Lung (tissue), 12 donors: Measurements from ENCODE around the gene ATP11A. TPM values are rescaled to one million over a fixed set of nuclear protein-coding genes. Genes with fewer than 3 reads are reported as not detected.

Experiments
- ATAC-seq: fragments of 200-7000 bp; cut with Tn5 transposase; one replicate; pipeline ENCODE4 v1.9.1; 2020; ENCODE audit warnings: moderate number of reproducible peaks; ENCODE audit not compliant: insufficient read depth, low FRiP score
- DNase-seq, 3 donors: peaks; one replicate each; pipeline ENCODE4 v3.0.0-alpha.2; 2013 to 2017
- H3K27ac ChIP-seq, 2 donors: one replicate each; pipeline ENCODE4 v1.5.1; 2013; ENCODE audit warnings: mild to moderate bottlenecking in 2 of 2, moderate library complexity in 2 of 2, control low read depth in 1 of 2, inconsistent platforms in 1 of 2, low read depth in 1 of 2, low read length in 1 of 2
- H3K27me3 ChIP-seq, 3 donors: one replicate each; pipeline ENCODE4 v1.5.1; 2013; ENCODE audit warnings: low read length in 2 of 3; ENCODE audit not compliant: control insufficient read depth in 3 of 3, insufficient read depth in 3 of 3
- H3K36me3 ChIP-seq, 4 donors: one replicate each; pipeline ENCODE4 v1.5.1; 2013; ENCODE audit warnings: low read length in 4 of 4, mild to moderate bottlenecking in 1 of 4, moderate library complexity in 1 of 4; ENCODE audit not compliant: control insufficient read depth in 4 of 4, insufficient read depth in 4 of 4
- H3K4me1 ChIP-seq, 5 donors: one replicate each; pipeline ENCODE4 v1.5.1; 2013; ENCODE audit warnings: low read length in 5 of 5, mild to moderate bottlenecking in 2 of 5, moderate library complexity in 1 of 5; ENCODE audit not compliant: control insufficient read depth in 5 of 5, insufficient read depth in 5 of 5
- H3K4me3 ChIP-seq: one replicate; pipeline ENCODE4 v1.5.1; 2013; ENCODE audit warnings: mild to moderate bottlenecking, control low read depth, moderate library complexity
- H3K9ac ChIP-seq, 2 donors: one replicate each; pipeline ENCODE4 v1.5.1; 2013; ENCODE audit warnings: low read length in 2 of 2, control low read depth in 1 of 2; ENCODE audit not compliant: insufficient read depth in 1 of 2
- H3K9me3 ChIP-seq, 4 donors: one replicate each; pipeline ENCODE4 v1.5.1; 2013; ENCODE audit warnings: low read length in 3 of 4, mild to moderate bottlenecking in 1 of 4, moderate library complexity in 1 of 4; ENCODE audit not compliant: control insufficient read depth in 4 of 4, insufficient read depth in 3 of 4
- CTCF ChIP-seq: IDR thresholded peaks from 2 replicates; pipeline ENCODE4 v1.5.1; 2012; ENCODE audit warnings: mild to moderate bottlenecking; ENCODE audit errors: control extremely low read depth, extremely low read depth
- WGBS, 2 donors: extraction: QIAGEN DNeasy Blood & Tissue Kit; methylation state at CpG; one replicate each; pipeline ENCODE4 v1.1.7; 2013; 5-methylcytosine and 5-hydroxymethylcytosine counted together
- polyA plus RNA-seq, 2 donors: library from polyadenylated mRNA; stranded (reverse); fragments of 200-250 nt; gene quantifications; one replicate each; pipeline ENCODE4 v1.2.1, GENCODE V29; 2013
- total RNA-seq, 2 donors: library from RNA; depleted of rRNA in 1 of 2; stranded (reverse); fragments of >200 nt in 1 of 2; gene quantifications; one replicate each; pipeline ENCODE4 v1.2.1, GENCODE V29; 2014 to 2021
- donor health status: control.
- donor health status: control.
- donor health status: Bipolar disorder and iron deficiency.
- donor health status: healthy.
- donor health status: DM: yes; HTN: yes; CAD: no.

Gene ATP11A
- total and polyA plus RNA-seq, 4 donors = 46.3 to 317 (median 162) TPM

- ATAC-seq (no peak), DNase-seq (no peak)
- Histone ChIP-seq H3K36me3 (peaks cover 0 to under 1% (median 0%) of the 10 kb centered on the region in 4 donors), H3K4me1 (peaks cover 10 to 48% (median 18%) of the 10 kb centered on the region in 5 donors), H3K4me3 (no peak overlapping the region), H3K9ac (no peak overlapping the region), H3K9me3 (no peaks in the 10 kb centered on the region), H3K27me3 (no peaks in the 10 kb centered on the region), H3K27ac (no peak overlapping the region)
- WGBS, 2 donors = 85 to 87% methylated on average over 23 of the region's 23 CpGs
- TF ChIP-seq CTCF = no peak
Measured at GRCh38 chr13:112779856-112780604, 90.2 kb downstream of the ATP11A start.

GRCh38 chr13:112781287-112781686 lies 91.4 kb downstream of the ATP11A start:
- WGBS, 2 donors = 85 to 94% methylated on average over 18 of the region's 18 CpGs
- Histone ChIP-seq H3K9me3 (no peaks in the 10 kb centered on the region), H3K4me1 (peaks cover 10 to 44% (median 18%) of the 10 kb centered on the region in 5 donors), H3K9ac (peak overlapping the region in 1 of 2 donors; percentile 53), H3K27ac (peak overlapping the region; percentile 2 to 79), H3K36me3 (peaks cover 0 to 7% (median 0%) of the 10 kb centered on the region in 4 donors), H3K27me3 (no peaks in the 10 kb centered on the region), H3K4me3 (no peak overlapping the region)
- ATAC-seq (no peak), DNase-seq (no peak)
- TF ChIP-seq CTCF = no peak

- H3K27me3 ChIP-seq = no peaks in the 10 kb centered on the region
- H3K36me3 ChIP-seq = peaks cover 0 to 7% (median 0%) of the 10 kb centered on the region in 4 donors
- peak overlapping the region in 1 of 2 donors; percentile 53 for H3K9ac ChIP-seq
- peak overlapping the region; percentile 50 to 70 for H3K27ac ChIP-seq
- 70 to 83% methylated on average over 19 of the region's 19 CpGs for WGBS, 2 donors
- H3K4me1 ChIP-seq = peaks cover 10 to 44% (median 18%) of the 10 kb centered on the region in 5 donors
- no peaks in the 10 kb centered on the region for H3K9me3 ChIP-seq
- DNase-seq (peak; percentile 58 to 72 (median 65)), ATAC-seq (no peak)
- no peak overlapping the region for H3K4me3 ChIP-seq
- TF ChIP-seq CTCF = no peak
Measured at GRCh38 chr13:112781881-112782361, 92.1 kb downstream of the ATP11A start.
